ENCODE measurements around the gene PTGES3L.
"Not testable (repeated sequence)": the region's sequence is repeated elsewhere in the genome, so short reads cannot be mapped to it uniquely, and the experiment has no call there.

Gene PTGES3L

DNA sequence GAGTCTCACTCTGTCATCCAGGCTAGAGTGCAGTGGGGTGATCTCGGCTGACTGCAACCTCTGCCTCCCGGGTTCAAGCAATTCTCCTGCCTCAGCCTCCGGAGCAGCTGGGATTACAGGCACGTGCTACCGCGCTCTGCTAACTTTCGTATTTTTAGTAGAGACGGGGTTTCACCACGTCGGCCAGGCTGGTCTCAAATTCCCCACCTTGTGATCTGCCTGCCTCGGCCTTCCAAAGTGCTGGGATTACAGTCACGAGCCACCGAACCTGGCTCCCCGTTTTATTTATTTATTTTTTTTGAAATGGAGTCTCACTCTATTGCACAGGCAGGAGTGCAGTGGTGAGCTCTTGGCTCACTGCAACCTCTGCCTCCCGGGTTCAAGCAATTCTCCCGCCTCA lies 4.2 kb downstream of the PTGES3L start:
- DNase-seq, result not testable (repeated sequence)

DNA sequence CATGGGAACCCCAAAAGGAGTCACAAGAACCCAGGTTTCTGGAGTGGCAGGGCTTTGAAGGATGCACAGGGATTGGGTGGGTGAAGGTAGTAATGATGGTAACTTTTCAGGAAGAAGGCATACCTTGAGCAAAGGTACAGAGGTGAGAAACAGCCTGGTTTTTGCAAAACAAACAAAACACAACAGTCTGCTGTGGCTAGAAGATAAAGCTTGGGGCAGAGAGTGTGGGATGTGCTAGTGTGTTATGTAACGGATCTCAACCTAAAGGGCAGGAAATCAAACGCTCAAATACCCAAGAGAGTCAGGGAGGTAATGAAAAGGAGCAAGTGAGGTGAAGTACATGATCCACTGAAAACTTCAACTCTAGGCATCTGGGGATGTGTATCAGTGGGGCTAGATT lies 4.6 kb downstream of the PTGES3L start:
- DNase-seq, result no peak

DNA sequence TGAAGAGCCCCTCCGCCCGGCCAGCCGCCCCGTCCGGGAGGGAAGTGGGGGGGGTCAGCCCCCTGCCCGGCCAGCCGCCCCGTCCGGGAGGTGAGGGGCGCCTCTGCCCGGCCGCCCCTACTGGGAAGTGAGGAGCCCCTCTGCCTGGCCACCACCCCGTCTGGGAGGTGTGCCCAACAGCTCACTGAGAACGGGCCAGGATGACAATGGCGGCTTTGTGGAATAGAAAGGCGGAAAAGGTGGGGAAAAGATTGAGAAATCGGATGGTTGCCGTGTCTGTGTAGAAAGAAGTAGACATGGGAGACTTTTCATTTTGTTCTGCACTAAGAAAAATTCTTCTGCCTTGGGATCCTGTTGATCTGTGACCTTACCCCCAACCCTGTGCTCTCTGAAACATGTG lies 6.6 kb downstream of the PTGES3L start:
- not testable (repeated sequence) for DNase-seq

DNA sequence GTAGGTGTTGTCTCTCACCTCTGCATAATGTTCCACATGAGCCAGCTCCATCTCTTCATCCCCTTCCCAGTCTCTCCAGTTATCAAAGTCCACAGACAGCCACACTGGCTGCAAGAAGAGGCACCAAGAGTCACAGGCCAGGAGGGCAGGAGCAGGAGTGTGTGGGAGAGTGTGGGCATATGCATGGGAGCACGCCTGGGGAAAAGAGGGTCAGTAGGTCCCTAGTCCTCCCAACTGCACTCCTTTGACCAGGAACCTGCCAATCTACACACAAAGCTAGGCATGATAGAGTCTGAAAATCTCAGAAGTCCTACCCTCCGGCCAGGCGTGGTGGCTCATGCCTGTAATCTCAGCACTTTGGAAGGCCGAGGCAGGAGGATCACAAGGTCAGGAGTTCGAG lies 8.3 kb downstream of the PTGES3L start:
- no peak for DNase-seq

DNA sequence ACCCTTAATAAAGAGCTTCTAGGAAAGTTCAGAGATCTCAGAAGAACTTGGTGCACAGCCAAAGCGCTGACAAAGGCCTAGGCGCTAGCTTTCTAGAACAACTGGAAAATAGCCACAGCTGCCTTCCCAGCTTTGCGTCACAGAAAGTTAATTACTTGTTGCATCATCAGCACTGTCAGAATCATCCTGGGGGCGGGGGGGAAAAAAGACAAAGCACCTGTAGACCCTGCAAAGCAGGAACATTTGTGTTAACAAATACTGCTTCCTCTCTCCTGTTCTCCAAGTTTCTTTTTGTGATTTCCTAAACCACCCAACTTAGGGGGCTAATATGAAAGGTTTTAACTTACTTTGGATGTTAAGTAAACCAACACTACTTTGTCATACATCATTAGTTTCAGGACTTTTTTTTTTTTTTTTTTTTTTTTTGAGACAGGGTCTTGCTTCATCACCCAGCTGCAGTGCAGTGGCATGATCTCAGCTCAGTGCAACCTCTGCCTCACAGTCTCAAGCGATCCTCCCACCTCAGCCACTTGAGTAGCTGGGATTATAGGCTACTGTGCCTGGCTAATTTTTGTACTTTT lies 10.8 kb downstream of the PTGES3L start:
- no peak for DNase-seq

DNA sequence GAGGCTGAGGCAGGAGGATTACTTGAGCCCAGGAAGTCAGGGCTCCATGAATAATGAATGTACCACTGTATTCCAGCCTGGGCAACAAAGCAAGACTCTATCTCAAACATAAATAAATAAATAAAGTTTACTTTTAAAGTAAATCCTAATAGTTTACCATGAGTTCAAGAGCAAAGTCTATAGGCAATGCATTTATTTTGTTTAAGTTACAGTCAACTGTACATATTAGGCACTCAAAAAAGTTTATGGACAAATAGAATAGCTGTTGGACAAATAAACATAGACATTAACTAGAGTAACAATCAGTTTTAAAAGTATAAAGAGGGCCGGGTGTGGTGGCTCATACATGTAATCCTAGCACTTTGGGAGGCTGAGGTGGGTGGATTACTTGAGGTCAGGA lies 12.0 kb downstream of the PTGES3L start:
- DNase-seq, result no peak

DNA sequence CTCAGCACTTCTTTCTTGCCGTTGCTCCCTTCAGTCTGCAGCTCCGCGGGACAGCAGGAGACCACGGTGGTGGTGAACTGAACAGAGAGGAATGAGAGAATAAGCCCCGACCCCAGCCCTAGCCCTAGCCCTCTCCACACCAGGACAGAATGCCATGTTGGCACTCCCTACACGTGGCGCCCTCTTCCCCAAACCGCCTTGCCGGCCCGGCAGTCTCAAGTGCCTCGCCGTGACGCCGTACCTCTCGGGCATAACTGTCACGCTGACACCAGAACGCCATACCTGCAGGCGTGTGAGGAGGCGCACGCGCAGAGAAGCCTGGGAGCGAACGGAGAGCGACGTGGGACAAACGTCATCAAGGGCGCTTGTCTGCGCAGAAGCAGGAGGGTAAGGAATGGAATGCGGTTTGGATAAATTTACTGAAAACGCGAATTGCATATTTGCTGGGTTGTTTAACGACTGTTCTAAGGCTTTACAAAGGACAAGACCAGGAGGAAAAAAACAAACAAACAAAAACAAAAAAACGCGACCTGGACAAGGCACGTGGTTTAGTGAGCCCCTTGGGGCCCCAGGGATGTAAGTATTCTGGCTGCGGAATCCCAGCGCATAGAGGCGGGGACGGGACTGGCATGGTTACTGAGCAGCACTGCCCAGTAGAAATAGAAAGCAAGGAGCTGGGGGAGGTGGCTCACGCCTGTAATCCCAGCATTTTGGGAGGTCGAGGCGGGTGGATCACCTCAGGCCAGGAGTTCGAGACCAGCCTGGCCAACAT lies 15.5 kb downstream of the PTGES3L start, which contains the start of gene AARSD1:
Gene AARSD1, minus strand, starts transcription at position 294 of the 772 bp plus-strand sequence. Its CDS starts 14 bp downstream, at position 280.
- DNase-seq, result peak; percentile 70

DNA sequence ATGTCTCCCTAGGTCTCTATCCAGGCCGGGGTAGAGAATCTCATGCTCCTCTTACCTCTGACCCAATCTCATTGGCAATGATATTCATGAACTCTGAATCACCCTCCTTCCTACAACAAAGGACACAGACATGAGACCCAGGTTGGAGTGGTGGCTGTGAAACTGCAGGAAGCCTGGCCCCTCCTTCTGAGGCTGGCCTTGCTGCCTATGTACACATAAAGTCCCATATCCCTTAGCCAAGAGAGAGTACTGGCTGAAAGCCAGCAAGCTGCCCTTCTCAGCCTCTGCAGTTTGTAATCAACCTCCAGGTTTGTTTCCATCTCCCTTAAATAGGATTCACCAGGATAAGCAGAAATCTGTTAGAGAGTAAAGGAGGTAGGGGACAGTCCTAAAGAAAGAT lies 26.2 kb downstream of the PTGES3L start:
- DNase-seq, result no peak

DNA sequence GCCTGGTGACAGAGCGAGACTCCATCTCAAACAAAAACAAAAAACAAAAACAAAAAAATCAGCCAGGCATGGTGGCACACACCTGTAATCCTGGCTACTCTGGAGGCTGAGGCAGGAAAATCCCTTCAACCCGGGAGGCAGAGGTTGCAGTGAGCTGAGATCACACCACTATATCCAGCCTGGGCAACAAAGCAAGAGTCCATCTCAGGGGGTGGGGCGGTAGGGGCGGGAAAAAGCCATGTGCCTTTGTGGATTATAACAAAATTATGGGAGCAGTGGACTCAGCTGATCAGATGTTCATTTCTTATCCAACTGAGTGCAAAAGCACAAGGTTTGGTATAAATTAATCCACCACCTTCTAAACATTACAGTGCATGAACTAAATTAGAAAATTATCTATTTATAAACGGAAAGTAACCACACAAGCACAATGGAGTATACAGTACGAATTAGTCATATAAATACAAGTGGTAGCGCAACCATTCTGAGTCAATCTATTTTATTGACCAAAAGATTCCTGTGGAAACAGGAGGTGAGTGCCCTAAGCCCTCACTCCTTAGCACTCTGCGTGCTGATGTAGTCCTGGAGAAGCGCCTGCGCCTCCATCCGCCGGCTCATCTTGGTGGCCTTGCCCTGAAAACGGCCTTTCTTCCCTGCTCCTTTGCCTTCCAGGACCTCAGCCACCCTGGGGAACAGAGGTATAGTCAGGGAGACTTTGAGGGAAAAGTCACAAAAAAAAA lies 29.7 kb downstream of the PTGES3L start:
- DNase-seq, result no peak

DNA sequence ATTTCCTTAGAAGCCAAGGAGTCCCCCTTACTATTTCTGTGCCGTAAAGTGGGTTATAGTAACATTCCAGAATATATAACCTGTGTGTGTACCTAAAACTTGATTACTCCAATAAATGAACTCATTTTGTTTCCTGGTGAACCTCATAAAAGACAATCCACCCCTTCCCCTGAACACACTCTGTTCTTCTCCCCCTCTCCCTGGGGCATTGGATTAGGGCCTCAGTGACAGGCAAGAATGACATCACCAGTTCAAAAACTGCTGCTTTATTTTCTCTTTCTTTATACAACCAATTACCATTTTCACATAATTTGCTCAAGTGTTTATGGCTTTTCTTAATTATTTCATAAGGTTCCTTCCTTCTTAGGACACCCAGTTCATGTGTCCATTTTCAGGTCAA lies 33.1 kb downstream of the PTGES3L start:
- no peak for DNase-seq

DNA sequence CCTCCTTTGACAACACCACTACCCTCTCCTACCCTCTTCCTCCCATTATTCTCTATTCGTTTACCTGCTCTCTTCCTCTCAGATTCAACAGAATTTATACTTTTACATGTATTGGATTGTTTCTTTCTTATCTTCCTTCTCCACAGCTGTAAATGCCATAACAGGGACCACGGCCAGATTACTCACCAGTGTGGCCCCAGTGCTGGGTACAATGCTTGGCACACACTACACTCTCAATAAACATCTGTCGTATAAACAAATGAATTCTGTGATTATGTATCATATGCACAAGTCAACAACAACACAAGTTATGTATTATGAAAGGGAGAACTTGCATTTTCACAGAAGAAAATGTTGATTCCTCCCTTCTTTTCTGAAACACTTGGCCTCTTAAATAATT lies 35.7 kb downstream of the PTGES3L start:
- no peak for DNase-seq

DNA sequence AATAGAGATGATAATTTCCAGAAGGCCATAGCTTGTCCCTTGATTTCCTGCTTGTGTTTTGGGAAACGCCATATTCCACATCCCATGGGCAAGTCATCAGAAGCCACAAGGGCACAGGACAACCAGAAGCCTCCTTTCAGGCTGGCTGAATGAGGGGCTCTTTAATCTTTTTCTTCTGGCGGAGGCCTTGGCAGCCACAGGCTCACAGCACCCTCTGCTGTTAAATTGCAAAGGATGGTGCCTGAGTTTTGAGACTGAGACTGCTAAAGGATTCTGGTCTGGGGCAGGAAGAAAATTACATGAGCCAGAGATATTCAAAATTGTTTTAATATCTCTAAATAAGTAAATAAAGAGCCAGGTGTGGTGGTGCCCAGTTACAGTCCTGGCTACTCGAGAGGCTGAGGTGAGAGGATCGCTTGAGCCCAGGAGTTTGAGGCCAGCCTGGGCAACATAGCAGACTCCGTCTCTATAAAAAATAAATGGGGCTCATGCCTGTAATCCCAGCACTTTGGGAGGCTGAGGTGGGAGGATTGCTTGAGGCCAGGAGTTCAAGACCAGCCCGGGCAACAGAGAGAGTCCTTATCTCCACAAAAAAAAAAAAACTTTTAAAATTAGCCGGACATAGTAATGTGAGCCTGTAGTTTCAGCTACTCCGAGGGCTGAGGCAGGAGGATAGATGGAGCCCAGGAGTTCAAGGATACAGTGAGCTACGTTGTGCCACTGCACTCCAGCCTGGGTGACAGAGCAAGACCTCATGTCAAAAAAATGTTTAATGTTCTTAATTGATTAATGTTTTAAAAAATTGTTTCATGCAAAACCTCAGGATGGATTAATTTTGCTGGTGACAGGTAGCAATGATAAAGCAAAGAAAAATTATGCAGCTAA lies 41.9 kb downstream of the PTGES3L start:
- DNase-seq, result peak; percentile 5

DNA sequence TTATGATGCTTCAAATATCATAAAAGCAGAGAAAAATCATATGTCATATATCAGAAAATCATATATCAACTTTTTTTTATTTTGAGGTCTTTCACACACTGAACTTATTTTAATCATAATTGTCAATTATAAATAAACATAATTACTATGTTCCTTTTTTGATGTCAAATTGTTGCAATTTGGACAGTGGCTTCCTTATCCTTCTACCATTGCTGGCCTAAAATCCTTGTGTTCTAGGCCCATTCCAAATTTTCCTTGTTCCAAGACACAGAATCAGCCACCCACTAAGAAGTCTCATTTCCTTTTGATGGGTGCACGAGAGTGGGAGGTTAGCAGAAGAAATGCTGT lies 50.4 kb downstream of the PTGES3L start:
- DNase-seq, result no peak

DNA sequence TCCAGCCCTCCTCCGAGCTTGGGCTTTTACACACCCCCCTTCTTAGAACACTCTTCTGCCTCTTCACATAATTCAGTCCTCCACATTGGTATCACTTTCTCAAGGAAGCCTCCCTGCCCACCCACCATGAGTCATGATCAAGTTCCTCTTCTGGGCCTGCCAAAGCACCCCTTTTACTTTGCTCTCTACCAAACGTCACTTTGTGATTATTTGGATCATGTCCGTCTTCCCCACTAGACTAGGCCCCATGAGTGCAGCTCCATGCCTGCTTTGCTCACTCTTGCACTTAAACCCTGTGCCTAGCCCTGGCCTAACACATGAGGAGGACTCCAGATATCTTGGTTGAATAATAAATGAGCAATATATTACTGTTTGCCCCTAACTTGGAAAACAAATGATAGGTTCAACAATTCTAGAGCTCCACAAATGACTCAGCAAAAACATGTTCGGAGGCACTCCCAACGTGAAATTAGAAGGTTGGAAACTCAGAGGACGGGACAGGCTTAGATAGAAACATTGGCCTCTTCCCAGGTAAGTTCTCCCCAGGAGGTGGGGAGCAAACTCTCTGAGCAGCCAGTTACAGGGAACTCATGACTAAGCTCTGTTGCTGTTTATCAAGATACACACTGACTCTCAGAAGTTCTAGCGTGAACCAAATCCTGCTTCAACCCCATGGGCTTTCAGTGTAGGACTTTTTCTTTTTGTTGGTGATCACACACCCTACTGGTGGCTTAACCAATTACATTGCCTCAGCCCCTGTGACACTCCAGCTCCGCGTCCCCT lies 51.0 kb downstream of the PTGES3L start:
- no peak for DNase-seq

DNA sequence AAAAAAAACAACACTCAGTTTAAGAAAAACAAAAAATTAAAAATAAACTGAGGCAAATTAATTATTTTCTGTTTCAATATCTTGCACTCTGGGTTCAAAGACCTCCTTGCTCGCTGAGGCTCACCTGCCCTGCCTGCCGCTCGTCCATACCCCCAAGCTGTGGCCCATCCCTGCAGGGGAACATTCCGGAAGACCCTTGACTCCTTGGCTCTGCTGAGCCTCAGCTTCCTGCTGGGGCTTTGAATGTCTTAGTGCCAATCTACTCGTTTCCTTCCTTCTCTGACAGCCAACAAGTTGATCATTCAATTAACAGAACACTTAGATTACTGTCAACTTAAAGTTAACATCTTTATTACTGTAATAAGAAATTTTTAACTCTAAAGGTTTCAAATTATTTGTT lies 55.0 kb downstream of the PTGES3L start:
- DNase-seq, result no peak

DNA sequence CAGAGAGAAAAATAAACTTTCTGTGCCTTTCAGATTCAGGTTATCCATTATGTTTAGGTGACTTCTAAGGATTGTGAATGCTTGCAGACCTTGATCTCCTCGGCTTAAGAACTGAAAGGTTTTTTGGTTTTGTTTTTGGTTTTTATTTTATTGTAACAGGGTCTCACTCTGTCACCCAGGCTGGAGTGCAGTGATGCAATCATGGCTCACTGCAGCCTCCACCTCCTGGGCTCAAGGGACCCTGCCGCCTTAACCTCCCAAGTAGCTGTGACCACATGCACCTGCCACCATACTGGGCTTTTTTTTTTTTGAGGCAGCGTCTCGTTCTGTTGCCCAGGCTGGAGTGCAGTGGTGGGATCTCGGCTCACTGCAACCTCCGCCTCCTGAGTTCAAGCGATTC lies 56.4 kb downstream of the PTGES3L start:
- not testable (repeated sequence) for DNase-seq

DNA sequence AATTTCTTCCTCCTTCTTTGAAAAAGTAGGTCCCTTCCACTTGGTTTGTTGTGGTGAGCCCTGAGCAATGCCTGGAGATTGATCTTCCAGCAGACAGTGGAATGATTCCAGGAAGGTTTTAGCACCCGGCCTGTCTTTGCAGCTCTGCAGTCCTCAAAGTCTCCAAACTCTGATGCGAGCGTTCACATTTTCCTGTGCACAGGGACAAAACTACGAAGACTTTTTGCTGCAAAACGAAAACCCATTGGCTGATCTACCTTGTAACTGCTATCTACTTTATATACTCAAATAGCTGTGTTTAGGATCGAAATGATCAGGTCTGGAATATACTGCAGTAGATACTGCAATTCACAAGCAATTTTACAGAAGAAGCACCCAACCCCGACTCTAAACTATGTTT lies 57.6 kb downstream of the PTGES3L start:
- no peak for DNase-seq

DNA sequence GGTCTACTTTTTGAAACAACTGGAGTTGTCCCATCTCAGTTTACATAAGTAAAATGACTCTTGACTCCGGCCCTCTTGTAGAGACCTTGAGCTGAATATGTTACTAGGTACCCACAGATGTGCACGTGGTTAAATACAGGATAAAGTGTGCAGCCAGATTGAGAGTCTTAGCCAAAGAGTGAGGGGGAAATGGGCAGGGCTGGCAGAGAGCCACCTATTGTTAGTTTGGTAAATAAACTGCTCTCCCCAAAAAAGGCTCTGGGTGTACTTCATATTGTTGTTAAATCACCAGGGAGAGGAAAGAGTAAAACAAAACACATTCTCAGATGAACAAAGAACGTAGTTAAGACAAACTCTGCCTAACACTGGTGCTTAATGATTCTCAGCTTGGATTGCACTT lies 59.0 kb downstream of the PTGES3L start:
- no peak for DNase-seq

DNA sequence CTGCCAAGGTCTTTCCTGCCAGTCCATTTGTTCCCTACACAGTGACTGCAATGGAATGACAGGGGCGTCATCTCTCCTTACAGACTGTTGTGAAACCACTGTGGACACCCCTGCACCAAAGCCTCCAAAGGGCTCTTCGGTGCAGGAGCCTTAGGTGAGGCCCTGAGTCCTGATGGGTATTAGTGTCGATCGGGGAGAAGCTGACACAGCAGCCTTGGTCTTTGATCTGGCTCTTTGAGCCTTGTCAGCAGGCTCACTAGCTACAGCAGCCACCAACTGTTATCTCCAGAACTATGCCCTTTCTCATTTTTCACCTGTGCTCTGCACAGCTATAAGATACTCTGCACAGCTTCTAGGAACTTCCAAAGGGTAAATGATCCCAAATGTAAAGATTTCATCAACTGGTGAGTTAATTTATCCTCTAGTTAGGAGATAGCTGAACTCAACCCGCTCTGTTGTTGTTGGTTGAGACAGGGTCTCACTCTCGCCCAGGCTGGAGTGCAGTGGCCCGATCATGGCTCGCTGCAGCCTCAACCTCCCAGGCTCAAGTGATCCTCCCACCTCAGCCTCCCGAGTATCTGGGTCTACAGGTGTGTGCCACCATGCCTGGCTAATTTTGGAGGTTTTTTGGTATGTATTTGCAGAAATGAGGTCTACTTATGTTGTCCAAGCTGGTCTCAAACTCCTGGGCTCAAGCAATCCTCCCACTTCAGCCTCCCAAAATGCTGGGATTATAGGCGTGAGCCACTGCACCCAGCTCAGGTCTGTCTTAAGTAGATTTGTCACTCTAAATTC lies 59.6 kb downstream of the PTGES3L start:
- DNase-seq, result no peak

DNA sequence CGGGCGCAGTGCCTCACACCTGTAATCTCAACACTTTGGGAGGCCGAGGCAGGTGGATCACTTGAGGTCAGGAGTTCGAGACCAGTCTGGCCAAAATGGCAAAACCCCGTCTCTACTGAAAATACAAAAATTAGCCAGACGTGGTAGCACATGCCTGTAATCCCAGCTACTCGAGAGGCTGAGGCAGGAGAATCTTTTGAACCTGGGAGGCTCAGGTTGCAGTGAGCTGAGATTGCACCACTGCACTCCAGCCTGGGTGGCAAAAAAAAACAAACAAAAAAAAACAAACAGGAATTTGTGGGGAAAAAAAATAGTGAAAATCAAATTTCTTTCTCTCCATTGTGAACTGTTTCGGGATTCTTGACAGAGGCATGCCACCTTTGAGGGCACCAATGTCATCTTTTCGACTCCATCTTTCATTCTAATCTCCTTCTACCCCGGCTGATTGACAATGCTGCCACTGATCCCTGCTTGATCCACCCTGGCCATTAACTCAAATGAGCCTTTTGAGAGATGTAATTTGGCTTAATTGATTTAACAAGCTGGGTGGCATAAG lies 60.3 kb downstream of the PTGES3L start:
- DNase-seq, result not testable (repeated sequence)

DNA sequence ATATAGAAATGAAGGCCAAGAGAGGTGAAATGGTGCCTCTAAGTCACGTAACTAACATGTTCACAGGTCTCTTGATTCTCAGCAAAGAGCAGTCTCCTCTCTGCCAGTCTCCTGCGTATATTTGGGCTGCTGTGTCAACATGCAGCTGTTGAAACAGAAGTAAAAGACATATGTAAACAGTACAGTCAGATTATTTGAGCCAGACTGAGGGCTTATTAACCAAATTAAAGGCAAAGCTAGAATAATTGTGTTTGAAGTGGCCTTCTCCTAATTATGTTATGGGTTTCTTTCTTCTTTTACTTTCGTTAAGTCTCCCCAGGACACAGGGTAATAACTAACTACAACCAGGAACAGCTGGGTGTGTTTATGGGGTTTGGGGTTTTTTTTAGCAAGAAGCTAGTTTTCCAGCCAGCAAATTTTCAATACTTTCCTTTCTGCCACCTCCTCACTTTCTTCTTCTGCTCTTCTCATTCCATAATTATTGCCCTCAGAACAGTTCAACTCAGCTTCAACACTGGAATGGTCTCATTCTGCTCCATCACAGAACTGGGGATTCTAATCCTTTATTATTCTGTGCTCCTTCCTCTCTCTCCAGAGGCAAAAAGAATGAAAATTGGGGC lies 60.9 kb downstream of the PTGES3L start:
- DNase-seq, result no peak
